GM19099 (cell line): ENCODE measurements around the gene KNCN.

Experiments used
- POLR2A ChIP-seq: IDR thresholded peaks from 3 replicates; pipeline ENCODE4 v1.6.1; 2011; ENCODE audit warnings: low read depth; ENCODE audit not compliant: insufficient read length; ENCODE audit errors: extremely low read depth

The KNCN gene

GRCh38 chr1:46554597-46555381 is 3.3 kb upstream of the KNCN start:
- no peak for TF ChIP-seq POLR2A

- TF ChIP-seq POLR2A: no peak
These were observed 2.8 kb upstream of the KNCN start for GRCh38 chr1:46554236-46554596.

GRCh38 chr1:46553506-46553905 is 2.1 kb upstream of the KNCN start:
- no peak for TF ChIP-seq POLR2A

GRCh38 chr1:46552357-46553237 is 1.1 kb upstream of the KNCN start:
- no peak for TF ChIP-seq POLR2A

GRCh38 chr1:46550751-46551231 is 656 bp downstream of the KNCN start:
- no peak for TF ChIP-seq POLR2A

GRCh38 chr1:46549697-46550681 is 1.5 kb downstream of the KNCN start:
- no peak for TF ChIP-seq POLR2A

GRCh38 chr1:46547481-46548383 is 3.7 kb downstream of the KNCN start:
- TF ChIP-seq POLR2A: no peak

GRCh38 chr1:46546210-46546609 is 5.2 kb downstream of the KNCN start:
- no peak for TF ChIP-seq POLR2A

GRCh38 chr1:46545784-46546183 is 5.7 kb downstream of the KNCN start:
- TF ChIP-seq POLR2A: no peak

- TF ChIP-seq POLR2A: no peak
These were observed 6.7 kb downstream of the KNCN start for GRCh38 chr1:46544561-46545240.

GRCh38 chr1:46543761-46544560 is 7.5 kb downstream of the KNCN start:
- TF ChIP-seq POLR2A: no peak

GRCh38 chr1:46543382-46543760 is 8.1 kb downstream of the KNCN start:
- no peak for TF ChIP-seq POLR2A

GRCh38 chr1:46539972-46540371 is 11.5 kb downstream of the KNCN start:
- no peak for TF ChIP-seq POLR2A

- no peak for TF ChIP-seq POLR2A
These were observed 13.3 kb downstream of the KNCN start for GRCh38 chr1:46538147-46538546.
